Inflammatory macrophage treated with lipopolysaccharide for 4 hours (primary cell): ENCODE data around the gene HK1.
A peak's percentile ranks its signal among the peaks of the same experiment; 100 is the strongest.

Experiments
- DNase-seq: peaks from one replicate; pipeline ENCODE4 v3.0.0-alpha.2; 2020

HK1 gene

DNA sequence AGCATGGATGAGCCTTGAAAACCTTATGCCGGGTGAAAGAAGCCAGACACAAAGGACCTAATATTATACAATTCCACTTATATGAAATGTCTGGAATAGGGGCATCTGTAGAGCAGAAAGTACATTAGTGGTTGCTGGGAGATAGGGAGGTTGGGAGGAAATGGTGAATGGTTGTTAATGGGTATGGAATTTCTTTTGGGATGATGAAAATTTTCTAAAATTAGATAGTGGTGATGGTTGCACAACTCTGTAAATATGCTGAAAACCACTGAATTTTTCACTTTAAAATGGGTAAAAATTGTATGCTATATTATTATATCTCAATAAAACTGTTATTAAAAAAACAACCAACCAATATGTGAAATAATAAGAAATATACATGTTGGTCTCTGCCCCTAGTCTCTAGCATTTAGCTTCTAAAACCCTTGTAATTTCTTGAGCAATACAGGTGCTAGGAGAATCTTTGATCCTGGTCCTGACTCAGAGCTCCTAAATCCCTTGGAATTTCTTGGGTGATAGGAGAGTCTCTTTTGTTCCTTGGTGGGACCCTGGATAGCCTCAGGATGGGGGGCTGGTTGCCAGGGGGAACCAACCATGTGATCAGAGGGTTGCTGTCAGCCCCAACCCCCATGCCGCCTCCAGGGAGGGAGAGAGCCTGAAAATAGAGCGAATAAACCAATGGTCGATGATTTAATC, 74.4 kb downstream of the HK1 start:
- no peak for DNase-seq

DNA sequence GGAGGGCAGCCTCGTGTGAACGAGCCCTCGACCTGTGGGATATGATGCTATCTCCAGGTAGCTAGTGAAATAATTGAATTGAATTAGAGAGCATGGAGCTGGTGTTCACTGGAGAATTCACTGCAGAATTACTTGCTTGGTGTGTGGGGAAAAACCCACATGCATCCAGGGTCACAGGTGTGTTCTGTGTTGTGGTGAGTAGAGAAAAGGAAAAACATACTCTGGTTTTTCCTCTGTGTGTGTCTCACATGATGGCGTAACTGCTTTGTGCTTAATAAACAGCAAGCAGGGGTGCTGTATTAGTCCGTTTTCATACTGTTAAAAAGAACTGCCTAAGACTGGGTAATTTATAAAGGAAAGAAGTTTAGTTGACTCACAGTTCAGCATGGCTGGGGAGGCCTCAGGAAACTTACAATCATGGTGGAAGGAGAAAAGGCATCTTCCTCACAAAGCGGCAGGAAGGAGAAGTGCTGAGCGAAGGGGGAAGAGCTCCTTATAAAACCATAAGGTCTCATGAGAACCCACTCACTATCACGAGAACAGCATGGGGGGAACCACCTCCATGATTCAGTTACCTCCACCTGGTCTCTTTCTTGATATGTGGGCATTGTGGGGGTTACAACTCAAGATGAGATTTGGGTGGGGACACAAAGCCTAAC, 75.8 kb downstream of the HK1 start:
- no peak for DNase-seq

DNA sequence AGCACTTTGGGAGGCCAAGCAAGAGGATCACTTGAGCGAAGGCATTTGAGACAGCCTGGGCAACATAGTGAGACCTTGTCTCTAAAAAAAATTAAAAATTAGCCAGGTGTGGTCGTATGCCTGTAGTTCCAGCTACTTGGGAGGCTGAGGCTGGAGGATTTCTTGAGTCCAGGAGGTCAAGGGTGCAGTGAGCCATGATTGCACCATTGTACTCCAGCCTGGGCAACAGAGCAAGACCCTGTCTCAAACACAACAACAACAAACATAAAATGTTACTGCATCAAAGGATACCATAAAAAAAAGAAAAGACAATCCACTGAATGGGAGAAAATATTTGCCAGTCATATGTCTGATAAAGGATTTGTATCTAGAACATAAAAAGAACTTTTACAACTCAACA, 77.9 kb downstream of the HK1 start:
- no peak for DNase-seq

DNA sequence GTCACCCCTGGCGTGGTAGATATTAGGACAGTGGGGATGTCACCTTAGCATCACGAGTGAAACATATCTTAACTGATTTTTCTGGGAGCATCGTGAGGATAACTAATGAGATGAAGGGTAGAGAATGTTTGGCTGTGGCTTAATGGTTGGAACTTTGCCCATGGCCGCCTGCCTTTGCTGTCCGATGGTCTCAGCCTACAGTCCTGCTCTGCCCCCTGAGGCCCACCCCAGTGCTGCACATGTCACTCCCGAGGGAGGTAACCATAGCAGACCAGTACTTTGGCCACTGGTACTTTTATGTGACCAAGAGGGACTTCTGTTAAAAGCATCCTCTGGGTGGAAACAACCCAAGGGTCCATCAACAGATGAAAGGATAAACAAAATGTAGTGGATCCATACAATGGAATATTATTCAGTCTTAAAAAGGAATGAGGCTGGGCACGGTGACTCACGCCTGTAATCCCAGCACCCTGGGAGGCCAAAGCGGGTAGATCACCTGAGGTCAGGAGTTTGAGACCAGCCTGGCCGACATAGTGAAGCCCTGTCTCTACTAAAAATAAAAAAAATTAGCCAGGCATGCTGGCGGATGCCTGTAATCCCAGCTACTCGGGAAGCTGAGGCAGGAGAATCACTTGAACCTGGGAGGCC, 80.0 kb downstream of the HK1 start:
- no peak for DNase-seq

DNA sequence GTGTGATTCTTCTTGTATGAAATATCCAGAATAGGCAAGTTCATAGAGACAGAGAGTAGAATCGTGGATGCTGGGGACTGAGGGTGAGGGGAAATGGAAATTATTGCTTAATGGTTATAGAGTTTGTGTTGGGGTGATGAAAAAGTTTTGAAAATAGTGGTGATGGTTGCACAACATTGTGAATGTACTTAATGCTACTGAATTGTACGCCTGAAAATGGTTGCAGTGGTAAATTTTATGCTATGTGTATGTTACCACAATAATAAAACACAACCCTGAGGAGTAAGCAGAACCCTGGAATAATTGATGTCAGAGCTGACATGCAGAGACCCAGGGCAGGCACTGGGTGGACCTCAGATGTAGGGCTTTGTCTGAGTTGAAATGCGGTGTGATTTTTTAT, 80.9 kb downstream of the HK1 start:
- DNase-seq, result peak; percentile 78

DNA sequence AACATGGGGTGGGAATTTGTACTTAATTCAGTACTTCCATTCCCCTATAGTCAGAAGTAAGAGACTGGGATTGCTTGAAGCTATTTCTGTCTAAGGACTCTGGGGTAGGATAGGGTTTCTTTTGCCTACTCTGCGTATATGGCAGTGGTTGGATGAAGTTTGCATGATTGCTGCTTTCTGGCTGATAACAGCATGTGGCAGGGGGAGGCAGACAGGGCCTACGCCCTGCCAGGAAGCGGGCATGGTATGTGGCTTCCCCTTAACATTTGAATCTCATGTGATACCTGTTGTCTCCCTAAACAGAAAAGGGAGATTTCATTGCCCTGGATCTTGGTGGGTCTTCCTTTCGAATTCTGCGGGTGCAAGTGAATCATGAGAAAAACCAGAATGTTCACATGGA, 81.3 kb downstream of the HK1 start:
- DNase-seq, result no peak

DNA sequence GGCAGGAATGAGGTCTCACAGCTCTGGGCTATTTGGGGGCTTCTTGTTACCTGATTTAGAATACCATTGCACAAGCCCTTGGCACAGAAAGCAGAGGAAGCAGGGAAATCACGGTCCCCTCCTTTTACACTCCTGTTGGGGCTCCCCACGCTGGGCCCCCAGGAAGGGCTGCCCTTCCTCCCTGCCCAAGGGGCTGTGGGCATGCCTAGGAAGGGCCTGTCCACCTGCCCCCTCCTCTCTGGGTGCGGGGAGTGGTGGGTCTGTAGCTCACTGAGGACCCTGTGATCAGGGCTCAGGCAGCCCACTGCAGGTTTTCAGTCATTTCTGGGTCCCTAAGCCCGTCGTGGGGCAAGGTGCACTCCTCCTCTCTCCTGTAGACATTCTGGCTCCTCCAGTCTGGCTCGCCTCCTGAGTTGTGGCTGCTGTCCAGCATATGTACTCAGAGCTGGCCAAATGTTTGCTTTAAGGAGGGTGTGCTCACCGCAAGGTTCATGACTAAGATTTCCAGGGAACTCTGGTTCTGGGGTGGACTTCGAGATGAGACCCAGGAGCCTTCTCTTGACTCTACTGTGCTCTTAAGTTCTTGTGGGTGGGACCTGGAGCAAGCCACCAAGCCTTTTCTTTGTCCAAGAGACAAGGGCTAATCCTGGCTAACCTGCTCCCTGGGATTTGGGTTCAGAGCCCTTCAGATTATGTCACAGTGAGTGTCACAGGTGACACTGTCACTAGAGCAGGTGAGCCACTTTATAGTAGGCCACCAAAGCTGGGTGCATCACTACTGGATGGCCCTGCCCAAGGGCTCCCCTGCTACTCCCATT, 82.4 kb downstream of the HK1 start:
- no peak for DNase-seq

DNA sequence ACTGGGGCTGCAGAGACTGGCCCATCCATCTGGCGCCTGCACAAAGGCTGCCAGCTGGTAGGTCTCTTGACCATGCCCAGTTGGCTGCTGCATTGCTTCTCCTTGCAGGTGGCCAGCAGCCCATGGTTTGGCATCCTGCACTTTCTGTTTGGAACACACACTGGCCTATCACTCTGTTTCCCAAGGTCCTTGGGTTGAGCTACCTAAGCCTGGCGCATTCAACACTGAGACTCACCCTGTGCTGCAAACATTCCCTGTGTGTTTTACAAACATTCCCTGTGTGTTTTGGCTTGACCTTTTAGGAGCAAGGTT, 83.0 kb downstream of the HK1 start:
- DNase-seq, result no peak

DNA sequence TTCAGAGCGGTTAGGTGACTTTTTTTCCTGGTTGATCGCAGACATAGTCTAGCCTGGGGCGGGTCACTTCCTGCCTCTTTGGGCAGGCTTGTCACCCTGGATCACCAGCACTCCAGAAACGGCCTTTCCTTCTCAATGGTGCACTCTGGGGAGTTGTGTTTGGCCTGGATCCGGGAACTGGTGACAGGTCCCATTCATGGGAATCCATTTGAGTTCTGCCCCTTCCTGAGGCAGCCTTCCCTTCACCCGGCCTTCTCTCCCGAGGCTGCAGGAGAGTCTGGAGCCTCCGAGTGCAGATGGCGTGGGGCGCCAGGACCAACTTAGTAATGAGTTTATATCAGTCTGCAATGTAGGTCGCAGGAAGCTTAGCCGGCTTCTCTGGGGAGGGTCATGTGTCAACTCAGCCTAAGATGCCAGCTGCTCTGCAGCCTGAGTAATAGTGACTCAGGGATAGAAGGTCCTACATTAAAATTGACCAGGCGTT, 84.2 kb downstream of the HK1 start:
- DNase-seq, result no peak

DNA sequence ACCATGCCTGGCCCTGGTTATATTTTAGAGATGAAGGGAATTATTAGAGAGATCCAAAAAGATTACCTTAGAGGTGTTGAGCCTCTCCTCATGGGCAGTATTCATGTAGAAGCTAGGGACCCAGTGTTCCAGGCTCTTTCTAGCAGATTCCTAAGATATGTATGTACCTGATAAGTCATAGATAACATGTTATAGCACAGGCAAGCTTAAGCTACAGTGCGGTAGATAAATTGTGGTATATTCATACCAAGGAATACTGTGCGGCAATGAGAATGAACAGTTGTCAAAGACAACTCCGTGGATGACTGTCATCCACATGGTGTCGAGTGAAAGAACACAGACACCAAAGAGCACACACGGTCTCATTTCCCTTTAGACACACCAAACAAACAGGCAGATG, 85.4 kb downstream of the HK1 start:
- no peak for DNase-seq

DNA sequence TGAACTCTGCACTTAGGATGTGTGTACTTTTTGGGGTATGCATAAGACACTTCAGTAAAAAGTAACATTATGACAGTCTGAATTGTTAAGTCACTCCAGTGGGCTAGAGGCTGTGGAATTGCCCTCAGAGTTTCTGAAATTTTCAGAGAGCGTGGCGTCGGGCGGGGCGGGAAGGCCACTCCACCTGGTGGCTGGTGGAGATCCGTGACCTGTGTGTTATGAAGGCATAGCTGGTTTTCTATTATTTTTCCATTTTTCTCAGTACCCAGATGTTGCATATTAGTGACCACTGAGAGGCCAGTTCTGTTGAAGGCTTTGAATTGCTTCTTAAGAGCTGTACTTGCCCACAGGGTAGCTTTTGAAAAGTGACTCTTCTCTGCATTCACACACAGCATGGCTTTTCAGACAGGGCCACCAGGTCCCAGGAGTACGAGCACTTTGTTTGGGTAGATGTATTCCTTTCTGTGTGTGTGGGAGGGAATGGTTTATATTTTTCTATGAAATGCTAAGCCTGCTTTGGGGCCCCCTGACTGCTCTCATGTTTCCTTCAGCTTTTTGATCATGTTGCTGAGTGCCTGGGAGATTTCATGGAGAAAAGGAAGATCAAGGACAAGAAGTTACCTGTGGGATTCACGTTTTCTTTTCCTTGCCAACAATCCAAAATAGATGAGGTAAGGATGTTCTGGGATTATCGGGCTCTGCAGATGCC, 86.1 kb downstream of the HK1 start:
- DNase-seq, result no peak

DNA sequence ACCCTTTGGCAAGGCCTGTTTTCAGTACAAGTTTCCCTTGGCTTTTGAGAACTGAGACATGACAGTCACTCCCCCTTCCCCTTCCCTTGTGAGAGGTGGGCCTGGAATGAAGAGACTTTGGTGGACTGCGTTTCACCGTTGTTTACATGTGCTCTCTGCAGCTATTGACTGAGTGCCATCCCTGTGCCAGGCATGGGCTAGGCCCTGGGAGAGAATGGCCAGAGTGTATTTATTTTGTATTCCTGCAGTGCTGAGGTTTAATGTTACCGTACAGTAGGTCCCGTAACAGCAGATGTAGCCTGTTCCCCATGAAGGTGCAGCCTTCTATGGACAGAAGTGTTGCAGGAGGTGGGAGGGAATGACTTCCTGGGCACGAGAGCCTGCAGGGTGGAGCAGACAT, 88.4 kb downstream of the HK1 start:
- DNase-seq, result no peak

DNA sequence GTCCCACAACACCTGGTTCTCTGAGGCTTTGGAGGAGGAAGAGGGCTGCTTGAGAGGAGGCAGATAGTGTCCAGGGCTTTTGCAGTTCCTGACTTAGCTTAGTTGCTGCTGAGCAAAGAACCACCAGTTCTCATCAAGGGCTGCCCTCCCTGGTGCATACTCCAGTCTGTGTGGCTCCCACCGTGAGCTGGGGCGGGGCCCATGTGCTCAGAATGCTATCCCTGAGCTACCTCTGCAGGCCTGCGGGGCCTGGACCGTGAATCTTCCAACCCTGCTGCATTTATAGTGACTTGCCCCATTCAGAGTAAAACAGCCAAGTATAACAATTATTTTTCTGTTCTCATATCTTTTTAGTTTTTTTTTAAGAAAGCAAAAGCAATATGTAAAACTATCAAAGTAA, 89.2 kb downstream of the HK1 start:
- no peak for DNase-seq

DNA sequence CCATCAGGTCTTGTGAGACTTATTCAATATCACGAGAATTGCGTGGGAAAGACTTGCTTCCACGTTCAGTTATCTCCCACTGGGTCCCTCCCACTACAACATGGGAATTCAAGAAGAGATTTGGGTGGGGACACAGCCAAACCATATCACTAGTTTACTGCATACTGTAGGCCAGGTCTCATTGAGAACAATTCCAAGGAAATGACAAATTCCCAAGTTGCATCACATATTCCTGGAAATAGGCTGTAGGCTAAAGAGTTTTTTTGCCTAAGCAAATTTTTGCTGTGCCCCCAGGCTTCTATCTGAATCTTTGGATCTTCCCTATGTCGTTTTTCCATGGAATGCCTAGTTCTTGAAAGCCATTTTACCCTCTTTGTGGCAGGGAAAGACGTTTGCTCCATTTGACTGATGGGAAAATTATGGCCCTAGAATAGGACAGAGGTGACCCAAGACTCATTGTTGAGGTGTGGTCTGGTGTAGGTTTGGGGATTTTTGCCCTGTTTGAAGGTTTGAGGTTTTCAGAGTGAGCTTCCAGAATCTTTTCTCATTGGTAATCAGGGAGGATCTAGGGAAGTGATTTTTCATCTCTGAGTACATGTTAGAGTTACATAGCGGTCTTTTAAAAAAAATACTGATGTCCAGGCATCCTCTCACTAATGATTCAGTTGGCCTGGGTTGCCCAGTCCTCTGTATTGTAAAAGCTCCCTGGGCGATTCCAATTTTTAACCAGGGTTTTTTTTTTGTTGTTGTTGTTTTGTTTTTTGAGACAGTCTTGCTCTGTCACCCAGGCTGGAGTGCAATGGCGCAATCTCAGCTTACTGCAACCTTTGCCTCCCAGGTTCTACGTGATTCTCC, 94.1 kb downstream of the HK1 start:
- DNase-seq, result peak; percentile 31

DNA sequence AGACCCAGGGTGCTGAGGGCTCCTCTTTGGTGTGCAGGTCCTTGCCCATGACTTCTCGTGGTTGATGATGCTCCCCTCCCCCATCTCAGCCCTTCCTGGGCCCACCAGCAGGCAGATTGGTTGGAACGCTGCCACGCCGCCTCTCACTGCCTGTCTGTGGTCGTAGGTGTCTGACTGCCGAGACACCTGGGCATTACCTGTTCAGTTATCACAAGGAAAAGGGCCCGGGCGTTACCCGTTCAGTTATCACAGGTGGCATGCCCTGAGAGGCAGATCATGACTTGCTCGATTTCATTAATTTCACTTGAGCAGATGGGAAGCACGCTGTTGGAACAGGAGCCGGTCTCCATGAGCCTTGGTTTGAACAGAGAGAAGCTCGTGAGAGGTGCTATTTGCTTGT, 95.9 kb downstream of the HK1 start:
- DNase-seq, result no peak

DNA sequence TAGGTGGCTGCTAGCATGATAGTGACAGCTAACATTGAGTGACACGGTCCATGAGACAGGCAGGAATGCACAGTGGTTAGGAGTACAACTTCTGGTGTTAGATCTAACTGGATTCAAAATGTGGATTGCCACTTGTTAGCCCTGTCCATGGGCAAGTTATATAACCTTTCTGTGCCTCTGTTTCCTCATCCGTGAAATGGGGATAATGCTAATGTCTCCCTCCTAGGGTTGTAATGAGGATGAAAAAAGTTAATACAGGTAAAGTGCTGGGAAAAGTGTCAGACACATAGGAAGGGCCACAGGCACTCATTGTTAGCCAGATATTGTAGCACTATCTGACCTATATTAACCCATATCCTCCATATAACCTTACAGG, 96.6 kb downstream of the HK1 start:
- DNase-seq, result no peak

DNA sequence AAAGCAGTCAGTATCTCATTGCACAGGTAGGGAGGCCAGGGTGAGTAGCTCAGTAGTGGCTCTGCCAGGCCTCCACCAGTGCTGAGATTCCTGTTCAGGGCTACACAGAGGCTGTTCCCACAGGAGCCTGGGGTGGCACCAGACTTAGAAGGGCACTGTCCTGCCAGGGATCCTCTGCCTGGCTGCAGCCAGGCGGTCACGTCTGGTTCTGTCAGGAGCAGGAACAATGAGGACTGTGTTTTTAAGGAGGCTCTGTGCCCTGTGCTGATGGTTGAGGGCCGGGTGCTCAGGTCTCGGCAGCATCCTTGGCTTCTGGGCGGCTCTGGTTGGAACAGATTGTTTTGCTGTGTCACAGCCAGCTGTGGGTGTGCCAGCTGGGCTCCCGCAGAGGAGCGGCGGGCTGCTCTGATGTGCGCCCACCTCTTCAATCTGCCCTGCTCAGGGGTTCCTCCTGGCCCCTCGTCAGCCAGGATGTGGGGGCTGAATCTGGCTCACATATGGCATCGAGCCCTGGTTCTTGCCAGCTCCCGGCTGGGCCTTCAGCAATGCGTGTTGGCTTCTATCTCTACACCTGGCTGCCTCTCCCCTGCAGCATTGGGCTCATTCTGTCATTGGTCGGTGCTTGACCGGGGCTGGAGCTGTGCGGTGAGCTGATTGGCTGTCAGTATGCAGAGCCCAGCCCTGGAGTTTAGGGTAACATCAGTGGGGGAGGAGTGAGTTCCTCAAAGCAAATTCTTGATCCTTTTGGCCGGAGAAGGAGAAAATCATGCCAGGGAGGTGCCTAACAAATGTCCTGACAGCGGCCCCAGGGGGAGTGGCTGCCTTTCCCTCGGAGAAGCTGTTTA, 97.2 kb downstream of the HK1 start:
- DNase-seq, result no peak

DNA sequence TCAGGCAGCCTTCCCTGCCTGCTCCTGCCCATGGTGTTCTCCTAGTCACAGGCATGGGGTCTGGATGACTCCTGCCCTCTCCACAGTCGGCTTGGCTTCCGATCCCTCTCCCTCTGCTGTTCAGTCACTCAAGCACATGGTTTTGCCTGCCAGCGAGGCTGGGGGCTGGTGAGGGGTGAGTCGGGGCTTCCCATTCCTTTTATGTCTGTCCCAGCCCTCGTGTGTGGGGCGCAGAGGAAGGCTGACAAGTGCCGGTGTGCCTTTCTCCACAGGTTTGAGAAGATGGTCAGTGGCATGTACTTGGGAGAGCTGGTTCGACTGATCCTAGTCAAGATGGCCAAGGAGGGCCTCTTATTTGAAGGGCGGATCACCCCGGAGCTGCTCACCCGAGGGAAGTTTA, 98.4 kb downstream of the HK1 start:
- no peak for DNase-seq

DNA sequence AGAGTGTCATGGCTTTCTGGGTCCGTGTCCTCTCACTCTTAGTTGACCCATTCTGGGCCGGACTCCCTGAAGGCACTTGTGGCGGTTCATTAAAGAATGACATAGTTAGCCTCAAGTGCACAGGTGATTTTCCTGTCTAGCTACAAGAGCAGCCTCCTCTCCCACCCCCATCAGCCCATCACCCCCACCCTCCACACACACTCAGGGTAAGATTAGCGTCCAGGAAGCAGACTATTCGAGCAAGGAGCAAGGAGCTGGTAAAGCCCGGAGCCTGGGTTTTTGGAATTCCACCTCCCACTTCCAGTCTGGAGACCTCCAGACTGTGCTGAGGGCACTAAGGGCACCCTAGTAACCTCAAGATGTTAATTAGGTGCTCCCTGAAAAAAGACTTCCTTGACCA, 98.9 kb downstream of the HK1 start:
- no peak for DNase-seq

DNA sequence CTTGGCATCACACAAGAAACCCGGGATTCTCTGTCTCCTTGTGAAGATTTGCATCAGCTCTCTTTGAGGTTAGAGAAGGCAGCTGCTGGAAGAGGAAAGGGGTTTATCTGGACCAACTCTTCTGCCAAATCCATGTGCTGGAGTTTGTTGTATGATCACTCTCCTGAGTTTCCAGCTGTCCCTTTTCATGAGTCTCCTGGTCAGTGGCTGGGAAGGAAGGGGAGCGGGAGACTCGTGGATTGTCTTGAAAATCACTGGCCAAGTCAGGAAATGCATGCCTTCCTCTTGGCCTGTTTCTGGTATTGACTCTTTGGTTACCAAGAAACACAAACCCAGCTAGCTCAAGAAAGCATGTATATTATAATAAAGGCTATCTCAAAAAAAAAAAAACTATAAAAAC, 99.6 kb downstream of the HK1 start:
- DNase-seq, result no peak

DNA sequence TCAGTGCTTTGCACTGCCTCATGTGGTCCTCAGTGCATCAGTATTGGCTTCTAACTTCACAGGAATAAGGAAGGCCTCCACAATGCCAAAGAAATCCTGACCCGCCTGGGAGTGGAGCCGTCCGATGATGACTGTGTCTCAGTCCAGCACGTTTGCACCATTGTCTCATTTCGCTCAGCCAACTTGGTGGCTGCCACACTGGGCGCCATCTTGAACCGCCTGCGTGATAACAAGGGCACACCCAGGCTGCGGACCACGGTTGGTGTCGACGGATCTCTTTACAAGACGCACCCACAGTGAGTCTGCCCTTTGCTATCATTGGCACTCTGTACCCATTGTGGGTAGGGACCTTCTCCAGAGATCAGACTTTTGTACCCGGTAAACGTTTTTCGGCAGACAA, 101.5 kb downstream of the HK1 start:
- no peak for DNase-seq
